ENCODE measurements around the gene RFTN1.

DNA sequence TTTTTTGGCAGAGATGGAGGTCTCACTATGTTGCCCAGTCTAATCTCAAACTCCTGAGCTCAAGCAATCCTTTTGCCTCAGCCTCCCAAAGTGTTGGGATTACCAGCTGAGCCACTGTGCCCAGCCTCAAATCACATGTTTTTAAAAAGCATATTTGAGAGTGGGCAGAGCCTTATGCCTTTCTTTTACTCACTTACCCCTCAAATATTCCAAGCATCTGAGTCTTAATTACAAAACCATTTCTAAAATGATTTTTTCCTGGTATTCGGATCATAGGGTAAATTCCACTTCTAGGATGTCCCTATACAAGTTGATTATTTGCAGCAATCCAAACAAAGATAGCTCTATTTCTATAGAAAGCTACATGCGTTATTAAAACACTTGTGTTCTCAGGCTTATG, 106.1 kb downstream of the RFTN1 start:
- TF ChIP-seq, protein P1, sequence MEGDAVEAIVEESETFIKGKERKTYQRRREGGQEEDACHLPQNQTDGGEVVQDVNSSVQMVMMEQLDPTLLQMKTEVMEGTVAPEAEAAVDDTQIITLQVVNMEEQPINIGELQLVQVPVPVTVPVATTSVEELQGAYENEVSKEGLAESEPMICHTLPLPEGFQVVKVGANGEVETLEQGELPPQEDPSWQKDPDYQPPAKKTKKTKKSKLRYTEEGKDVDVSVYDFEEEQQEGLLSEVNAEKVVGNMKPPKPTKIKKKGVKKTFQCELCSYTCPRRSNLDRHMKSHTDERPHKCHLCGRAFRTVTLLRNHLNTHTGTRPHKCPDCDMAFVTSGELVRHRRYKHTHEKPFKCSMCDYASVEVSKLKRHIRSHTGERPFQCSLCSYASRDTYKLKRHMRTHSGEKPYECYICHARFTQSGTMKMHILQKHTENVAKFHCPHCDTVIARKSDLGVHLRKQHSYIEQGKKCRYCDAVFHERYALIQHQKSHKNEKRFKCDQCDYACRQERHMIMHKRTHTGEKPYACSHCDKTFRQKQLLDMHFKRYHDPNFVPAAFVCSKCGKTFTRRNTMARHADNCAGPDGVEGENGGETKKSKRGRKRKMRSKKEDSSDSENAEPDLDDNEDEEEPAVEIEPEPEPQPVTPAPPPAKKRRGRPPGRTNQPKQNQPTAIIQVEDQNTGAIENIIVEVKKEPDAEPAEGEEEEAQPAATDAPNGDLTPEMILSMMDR (IDR thresholded peaks at IDR 0.05): no peak
- no peak for TF ChIP-seq POLR2A (IDR thresholded peaks at IDR 0.05)

Data from sigmoid colon (tissue), 3 donors.